Activated CD4-positive, alpha-beta T cell treated with anti-CD3 and anti-CD28 coated beads, Interleukin-2, amount 50 U/mL, for 16 hours (primary cell): ENCODE results near the gene PLEK2.

Experiments used
- DNase-seq: peaks from one replicate; pipeline ENCODE4 v3.0.0-alpha.2; 2020

PLEK2 gene

DNA sequence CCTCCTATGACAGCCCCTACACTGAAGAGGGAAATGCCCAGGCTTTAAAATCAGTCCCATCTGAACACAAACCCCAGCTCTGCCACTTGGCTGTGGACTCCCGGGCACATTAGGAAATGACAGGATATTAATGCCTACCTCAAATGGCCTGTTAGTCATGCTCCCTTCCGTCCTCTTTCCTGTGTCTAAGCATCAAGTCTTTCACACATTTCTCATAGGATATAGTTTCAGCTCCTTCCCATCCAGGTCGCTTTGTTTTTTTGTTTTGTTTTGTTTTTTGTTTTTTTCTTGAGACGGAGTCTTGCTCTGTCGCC is 16.1 kb downstream of the PLEK2 start:
- no peak for DNase-seq

DNA sequence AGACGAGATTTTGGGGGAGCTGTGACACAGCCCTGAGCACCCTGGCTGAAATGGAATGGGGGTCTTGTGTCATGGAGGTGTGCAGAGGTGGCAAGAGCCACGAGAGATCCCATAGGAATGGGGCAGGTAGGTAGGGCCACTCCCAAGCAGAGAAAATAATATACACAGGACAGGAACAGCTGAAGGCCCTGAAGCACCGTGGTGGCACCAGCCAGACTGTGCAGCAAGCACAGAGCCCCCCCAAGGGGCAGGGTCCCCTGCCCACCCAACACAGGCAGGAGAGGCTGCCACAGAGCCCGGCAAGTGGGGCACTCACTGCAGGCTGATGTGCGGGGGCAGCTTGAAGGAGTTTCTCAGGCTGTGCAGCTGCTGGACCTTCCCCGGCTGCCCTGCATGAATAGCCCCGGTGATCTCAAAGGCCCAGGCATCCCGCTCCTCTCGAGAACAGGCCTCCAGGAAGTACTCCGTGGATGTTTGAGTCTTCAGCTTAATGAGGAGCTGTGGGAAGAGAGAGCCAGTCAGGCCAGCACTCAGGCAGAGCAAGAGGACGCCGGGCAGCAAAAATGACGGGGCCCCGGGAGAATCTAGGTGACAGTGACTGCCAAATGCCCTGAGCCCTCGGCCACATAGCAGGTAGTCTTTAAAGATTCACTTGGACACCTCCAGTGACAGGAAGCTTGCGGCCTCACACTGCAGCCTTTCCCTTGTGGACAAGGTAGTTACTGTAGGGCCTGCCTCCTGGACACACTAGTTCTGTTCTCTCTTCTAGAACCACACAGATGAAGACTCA is 16.7 kb downstream of the PLEK2 start:
- no peak for DNase-seq

DNA sequence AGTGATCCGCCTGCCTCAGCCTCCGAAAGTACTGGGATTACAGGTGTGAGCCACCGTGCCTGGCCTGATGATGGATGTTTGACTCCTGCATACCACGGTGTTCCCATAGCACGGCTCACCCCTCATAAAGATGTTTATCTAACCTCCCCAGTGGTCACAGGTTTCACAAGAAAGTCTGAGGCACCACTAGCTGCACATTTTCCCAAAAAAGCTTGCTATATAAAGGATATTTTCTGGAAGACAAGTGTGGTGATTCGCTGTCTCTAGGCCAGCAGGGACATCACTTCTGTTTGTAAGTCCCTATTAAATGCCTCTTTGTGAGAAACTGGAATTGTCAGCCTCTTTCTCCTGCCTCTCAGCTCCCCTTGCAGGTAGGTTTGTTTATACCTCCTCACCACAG is 18.3 kb downstream of the PLEK2 start:
- no peak for DNase-seq

DNA sequence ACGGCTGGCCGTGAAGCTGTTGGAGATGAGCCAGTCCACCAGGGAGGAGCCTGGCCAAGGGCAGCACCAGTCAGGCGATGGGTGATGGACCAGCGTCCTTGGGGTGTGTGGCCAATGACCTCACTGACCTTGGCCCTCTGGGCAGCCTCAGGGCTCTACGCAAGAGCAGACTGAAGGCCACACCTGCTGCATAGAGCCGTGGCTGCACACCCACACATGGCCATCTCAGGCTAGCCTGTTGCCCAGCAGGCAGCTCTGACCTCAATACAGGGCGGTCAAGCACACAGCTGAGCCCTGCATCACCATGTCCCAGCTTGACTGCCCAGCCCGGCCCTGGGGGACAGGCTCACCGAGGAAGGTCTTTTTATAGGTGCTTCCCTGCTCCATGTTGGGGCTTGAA is 19.2 kb downstream of the PLEK2 start:
- no peak for DNase-seq

DNA sequence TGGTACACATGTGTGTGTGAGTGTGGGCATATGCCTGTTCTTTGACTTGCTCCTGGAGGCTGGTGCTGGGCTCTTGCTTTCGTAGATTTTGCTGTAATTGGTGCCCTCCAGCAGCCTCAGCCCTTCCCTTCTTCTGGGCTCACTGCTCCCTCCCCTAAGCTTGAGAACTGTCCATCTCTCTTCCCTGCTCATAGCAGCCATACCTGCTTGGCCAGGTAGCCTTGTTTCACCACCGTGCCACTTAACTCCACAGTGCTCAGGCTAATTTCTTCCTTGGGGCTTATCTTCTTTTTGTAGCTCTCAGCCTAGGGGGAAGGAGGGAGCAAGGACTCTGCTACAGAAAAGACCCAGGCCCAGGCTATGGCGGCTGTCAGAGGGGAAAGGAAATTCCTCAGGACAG is 19.8 kb downstream of the PLEK2 start:
- no peak for DNase-seq

DNA sequence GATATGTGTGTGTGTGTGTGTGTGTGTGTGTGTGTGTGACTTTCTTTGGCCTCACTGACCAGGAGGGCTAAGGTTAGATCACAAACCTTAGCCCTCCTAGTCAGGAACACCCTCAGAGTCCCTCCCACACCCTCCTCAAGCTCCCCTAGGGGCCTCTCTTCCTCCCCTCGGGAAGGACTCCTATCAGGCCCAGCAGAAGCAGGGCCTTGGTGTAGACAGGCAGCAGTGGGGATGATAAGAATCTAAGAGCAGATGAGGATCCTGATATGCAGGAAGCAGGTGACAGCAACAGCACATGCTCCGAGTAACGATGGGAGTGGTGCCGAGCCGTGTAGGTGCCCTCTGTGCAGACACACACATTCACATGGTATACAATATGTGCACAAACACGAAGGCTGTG is 20.7 kb downstream of the PLEK2 start:
- no peak for DNase-seq

DNA sequence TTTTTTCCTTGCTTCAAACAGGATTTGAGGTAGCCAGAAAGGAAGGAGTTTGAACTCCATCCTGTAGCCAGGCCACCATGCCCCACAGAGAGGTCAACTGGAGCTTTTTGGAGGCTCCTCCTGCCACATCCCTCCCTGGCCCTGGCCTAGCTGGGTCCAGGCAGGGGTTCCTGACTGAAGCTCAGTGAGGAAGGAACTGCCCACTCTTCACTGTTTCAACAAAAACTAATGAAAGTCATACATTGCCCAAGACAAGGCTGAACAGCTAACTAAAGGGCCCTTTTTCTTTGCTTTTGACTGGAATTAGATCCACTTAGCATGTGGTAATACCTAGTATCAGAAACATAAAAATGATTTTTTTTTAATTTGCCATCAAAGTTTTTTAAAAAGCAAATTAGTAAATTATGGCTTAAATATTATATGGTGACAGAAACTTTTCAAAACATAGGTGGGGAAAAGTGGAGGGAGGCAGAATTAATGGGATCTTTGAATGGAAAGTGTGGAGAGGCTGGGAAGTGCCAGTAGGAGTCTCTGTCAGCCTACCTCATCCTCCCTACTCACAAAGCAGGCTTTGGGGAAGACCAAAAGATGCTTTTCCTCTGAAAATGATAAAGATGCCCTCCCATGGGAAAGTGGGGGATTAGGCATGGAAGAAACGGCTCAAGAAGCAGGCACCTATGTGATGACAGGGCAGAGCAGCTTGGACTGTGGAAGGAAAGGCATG is 22.0 kb downstream of the PLEK2 start:
- DNase-seq = no peak

DNA sequence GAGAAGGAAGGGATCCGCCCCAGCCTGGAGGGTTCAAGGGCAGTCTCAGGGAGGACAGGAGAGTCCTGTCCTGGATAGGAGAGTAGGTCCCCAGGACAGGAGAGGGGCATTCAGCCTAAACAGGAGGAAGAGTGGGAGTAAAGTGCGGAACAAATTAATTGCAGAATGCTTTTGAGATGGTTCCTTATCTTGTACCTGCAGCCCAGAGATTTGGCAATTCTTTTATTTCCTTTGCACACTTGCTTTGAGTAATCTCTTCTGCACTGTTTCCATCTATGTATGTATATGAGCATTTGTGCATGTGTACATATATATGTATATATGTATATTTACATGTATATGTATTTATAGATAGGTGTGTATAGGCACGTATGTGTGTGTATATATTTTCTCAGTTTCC is 22.7 kb downstream of the PLEK2 start:
- DNase-seq = no peak

DNA sequence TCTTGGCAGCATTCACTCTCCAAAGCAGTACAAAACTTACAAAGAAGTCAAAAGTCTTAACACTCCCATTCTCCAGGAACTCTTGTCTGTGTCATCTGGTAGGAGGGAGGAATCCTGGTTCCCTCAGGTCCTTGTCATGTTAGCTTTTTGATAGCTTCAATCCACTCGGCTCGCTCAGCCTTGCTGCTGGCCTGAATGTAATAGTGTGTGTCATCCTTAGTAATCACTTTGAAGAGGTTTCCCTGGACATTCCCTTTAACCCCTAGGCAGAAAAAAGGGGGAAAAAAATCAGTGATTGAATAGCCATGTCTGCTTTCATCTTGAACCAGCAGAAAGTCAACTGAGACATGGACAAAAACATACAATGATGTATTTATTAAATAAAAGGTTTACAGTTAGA is 24.8 kb downstream of the PLEK2 start:
- DNase-seq = no peak

DNA sequence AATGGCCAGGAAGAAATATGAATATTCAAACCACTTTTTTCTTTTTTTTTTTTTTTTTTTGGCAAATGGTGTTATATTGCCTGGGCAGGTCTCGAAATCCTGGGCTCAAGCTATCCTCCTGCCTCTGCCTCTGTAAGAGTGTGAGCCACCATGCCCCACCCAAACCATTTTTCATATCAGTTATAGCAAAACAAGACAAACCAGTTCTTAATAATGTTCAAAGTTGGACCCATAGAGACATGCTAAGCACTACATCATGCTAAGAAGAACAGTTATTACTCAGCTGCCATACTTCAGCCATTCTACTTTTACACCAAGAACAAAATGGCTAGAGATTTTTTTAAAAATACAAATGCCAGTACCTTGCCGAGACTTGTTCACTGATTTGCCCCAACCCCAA is 26.3 kb downstream of the PLEK2 start:
- DNase-seq = no peak

DNA sequence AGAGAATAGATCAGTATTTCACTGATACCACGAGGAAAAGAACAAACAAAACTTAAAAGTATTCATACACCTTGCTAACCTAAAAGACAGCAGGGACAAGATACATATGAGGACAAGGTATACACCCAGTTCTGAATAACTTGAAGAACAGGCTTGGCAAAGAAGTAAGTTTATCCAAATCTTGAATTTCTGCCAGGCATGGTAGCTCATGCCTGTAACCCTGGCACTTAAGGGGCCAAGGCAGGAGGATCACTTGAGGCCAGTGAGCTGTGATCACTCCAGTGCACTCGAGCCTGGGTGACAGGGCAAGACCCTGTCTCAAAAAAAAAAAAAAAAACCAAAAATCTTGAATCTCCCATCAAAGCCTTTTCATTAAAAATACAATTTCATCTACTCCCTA is 26.8 kb downstream of the PLEK2 start:
- DNase-seq = no peak

DNA sequence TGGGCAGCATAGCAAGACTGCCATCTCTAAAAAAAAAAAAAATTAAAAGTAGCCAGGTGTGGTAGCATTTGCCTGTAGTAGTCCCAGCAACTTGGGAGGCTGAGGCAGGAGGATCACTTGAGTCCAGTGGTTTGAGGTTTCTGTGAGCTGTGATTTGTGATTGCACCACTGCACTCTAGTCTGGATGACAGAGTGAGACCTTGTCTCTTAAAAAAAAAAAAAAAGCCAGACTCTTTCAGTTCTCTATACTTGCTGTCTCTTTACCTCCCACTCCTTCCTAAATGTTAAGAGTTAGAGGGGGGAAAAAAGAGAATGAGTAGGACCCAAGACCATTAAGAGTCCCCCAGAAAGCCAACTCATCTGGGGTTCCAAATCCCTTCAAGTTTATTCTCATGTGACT is 34.0 kb downstream of the PLEK2 start:
- DNase-seq = no peak

DNA sequence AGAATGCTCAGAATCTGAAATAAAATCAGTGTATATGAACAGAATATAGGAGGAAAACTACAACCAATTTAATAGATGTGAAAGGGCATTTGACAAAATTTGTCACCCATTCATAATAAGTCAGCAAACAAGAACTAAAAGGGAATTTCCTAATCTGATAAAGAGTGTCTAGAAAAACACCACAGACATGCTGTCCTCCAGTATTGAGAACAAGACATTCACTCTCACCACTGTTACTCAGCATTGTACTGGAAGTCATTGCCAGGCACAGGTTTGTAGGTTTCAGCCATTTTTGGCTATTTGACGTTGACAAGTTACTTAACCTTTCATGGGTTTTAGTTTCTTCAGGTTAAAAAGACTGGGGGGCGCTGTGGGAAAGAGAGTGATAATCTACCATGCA is 38.6 kb downstream of the PLEK2 start:
- DNase-seq = peak; percentile 59

DNA sequence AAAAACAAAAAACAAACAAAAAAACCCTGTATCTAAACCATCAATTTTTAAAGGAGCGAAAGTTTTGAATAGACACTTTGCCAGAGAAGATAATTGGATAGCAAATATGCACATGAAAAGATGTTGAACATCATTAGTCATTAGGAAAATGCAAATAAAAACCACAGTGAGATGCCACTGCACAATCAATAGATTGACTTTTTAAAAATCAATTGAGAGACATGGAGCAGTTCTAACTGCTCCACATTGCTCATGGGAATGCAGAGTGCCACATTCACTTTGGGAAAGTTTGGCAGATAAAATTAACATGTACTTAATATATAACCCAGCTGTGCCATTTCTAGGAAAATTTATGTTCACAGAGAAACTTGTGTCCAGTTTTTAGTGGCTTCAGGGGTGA is 39.1 kb downstream of the PLEK2 start:
- DNase-seq = no peak

DNA sequence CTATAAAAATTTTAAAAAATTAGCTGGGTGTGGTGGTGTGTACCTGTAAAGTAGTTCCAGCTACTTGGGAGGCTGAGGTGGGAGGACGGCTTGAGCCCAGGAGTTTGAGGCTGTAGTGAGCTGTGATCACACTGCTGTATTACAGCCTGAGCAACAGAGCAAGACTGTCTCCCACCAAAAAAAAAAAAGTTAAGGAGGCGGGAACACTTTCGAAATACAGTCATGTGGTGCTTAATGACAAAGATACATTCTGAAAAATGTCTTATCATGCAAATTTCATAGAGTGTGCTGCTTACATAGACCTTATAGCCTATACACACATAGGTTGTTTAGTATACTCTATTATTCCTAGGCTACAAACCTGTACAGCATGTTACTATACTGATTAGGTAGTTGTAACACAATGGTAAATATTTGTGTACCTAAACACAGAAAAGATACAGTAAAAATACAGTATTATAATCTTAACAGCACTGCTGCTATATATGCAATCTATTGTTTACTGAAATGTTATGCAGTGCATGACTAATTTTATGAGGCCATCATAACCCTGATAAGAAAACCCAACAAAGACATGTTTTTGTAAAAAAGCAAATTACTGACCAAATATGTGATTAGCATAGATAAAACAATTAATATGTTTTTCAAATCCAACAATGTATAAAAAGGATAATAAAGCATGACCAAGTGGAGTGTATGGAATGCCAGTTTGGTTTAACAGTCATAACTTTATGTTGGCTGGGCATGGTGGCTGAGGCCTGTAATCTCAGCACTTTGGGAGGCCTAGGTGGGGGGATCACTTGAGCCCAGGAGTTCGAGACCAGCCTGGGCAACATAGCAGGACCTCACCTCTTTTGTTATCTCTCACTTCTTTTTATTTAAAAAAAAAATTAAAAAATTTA is 40.5 kb downstream of the PLEK2 start:
- no peak for DNase-seq

DNA sequence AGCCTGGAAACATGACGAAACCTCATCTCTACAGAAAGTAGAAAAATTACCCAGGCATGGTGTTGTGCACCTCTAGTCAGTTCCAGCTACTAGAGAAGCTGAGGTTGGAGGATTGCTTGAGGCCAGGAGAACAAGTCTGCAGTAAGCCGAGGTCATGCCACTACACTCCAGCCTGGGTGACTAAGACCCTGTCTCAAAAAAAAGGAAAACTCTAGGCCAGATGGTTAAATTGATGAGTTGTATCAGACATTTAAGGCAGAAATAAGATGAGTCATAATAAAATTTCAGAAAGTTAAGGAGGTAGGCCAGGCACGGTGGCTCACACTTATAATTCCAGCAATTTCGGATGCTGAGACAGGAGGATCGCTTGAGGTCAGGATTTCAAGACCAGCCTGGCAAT is 41.1 kb downstream of the PLEK2 start:
- DNase-seq = no peak

DNA sequence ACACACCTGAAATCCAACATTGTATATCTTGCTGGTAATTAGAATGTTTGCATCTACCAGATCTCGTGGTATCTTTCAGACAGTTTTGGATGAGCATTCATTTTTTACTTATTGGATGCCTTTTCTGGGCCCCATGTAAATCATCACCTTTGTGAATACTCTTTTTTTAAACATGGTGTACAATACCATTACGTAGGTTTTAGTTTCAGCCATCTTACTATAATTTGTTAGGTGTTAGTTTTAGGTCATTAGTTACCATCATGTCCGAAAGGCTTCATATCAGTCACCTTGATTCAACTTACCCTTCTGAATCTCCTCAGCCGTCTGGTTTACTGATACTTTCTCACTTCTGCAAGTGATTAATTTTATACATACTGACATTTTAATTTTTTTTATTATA is 46.5 kb downstream of the PLEK2 start:
- DNase-seq = no peak

DNA sequence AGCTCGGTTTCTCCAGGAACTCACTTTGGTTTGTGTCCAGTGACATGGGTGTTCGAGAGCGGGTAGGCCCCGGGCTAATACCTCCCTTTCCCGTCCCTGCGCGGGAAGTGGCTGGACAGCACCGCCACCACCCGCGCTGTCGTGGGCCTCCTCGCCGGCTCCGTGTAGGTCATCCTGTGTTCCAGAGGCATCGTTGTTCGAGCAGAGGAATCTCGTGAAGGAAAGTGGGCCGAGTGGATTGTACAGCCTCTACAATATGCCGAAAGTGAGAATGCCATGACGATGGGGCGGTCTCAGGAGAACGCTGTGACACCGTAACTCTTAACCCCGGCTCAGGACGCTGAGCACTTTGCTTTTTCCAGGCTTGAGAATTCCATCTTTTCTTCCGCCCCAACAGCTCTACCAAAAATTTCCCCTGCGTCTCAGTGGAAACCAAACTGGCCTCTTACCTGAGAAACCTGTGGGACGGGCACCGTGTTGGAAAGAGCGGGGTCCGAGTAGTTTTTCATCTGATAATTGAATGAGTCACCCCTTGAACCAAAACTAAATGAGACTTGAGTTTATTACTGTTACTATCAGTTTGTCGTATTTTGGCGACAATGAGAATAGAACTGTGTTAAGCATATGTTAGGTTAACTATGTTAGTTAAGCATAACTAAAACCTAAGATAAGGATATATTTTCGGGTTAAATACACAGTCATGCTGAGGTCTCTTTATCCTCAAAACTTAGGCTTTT is 51.3 kb downstream of the PLEK2 start:
- peak; percentile 19 for DNase-seq

DNA sequence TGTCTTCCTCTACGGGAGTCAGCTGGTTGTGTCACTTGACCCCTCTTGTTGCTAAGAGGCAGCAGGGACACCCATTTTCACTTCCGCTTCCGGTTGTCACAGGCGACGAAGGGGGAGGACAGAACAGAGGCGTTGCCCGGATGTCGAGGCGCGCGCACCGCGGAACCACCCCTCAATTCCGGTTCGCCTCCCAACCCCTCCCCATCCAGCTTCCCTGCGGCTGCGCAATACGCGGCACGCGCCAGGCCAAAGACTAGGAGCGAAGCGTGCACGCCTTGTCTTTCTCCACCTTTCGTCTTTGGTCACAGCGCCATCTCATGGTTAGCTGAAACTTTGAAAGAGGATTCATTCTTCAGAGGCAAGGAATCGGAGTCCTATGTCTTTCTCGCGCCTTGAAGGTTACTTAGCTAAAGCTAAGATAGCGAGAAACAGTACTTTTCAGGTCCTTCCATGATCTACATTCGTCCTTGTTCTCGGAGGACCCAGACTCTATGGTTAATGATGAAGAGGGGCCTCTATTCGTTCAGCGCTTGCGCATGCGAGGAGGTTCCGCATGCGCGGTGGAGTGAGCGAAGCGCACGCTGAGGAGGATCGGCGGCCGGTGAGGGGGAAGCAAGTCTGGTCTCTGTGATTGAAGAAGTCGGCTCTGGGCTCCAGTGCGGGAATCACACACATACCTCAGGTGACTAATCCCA is 52.0 kb downstream of the PLEK2 start, which contains the start of the genes ATP6V1D and EIF2S1:
ATP6V1D (minus strand) TSS at position 30 of the 695 bp plus-strand sequence. CDS start 106 bp downstream, outside the sequence.
EIF2S1 (plus strand) TSS at position 554 of the 695 bp plus-strand sequence. CDS start 4,440 bp downstream, outside the sequence.
- peak; percentile 99 for DNase-seq

DNA sequence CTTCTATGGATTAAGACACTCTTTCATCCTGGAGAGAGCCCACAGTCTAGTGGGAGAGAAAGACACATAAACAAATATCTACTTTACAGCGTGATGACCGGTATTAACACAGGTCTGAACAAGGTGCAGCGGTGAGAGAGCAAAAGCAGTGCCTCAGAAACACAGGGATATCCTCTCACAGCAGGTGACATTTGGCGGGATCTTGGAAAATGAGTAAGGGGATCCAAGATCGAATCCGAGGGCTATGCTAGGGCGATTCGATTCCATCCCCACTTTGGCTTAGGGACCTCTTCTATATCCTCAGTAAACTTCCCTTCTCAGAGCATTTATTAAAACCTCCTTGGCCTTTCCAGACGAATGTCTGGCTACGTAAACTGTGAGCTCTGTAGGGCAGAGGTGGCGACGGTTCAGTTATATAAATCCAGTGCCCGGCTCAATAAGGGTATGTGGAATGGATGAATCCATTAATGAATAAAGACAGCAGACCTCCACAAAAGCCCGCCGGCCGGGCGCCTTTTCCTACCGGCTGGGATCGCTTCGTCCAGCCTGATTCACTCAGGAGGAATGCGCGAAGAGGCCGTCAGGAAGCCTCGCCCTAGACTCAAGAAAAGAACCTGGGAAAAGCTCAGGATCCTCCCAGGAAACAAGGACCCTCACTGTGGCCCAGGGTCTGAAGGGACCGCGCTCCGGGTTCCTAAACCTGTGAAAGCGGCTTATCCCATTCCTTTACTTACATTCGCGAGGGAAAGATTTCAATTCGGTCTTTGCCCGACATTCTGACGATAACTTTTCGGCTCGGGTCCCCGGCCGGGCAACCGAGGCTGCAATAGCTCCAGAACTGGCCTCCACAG is 52.8 kb downstream of the PLEK2 start:
- DNase-seq = no peak

DNA sequence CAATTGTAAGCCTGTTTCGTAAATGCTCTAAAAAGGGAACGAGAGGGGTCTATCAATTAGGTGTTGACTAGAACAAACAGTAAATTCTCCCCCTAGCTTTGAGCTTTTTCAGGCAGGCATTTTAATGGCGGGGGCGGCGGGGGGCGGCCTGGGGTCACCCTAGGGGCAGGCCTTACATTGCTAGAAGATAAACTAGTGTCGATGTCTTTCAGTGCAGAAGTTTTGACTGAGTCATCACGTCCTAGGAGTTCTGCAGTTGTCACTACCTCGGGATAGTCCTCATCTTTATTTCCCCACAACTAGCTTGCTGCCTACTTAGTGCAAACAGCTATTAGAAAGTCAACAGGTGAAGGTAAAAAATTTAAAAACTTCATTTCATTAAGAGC is 54.0 kb downstream of the PLEK2 start:
- DNase-seq = no peak
